GM19025 (cell line): Measurements from ENCODE around the gene ERCC4.

Experiments used
- ATAC-seq: cut with Tn5 transposase; IDR thresholded peaks from one replicate; pipeline ENCODE4 v1.9.1; 2021; ENCODE audit warnings: mild to moderate bottlenecking, low read depth, moderate library complexity; ENCODE audit not compliant: unreplicated experiment

ERCC4 gene

DNA sequence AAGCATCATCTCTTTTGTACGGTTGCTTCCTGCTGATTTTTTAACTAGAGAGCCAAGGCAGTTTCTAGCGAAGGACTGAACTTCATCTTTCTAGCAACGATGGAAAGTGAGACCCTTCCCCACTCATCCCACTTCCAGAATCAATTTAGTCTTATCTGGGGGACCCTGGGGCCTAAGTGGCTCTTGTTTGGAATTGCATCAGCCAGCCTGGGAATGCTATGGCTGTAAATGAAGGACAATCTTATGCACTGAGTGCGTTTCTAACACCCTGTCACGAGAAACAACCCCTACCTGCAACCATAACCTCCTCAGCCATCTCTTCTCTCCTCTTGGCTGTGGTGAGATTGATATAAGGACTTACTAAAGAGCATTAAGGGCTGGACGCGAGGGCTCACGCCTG is 64.8 kb downstream of the ERCC4 start:
- no peak for ATAC-seq

GRCh38 chr16:13988038-13988437 is 68.1 kb downstream of the ERCC4 start:
- ATAC-seq: no peak

DNA sequence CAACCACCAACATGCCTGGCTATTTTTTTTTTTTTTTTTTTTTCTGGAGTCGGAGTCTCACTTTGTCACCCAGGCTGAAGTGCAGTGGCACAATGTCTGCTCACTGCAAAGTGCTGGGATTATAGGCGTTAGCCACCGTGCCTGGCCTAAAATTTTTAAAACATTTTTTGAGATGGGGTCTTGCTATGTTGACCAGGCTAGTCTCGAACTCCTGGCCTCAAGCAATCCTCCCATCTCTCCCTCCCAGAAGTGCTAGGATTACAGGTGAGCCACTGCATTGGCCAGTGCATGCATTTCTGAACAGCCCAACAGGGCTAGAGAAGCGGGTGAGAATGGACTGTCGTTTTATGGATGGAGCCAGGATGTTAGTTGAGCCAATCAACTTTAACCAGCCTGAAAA is 72.4 kb downstream of the ERCC4 start:
- no peak for ATAC-seq

DNA sequence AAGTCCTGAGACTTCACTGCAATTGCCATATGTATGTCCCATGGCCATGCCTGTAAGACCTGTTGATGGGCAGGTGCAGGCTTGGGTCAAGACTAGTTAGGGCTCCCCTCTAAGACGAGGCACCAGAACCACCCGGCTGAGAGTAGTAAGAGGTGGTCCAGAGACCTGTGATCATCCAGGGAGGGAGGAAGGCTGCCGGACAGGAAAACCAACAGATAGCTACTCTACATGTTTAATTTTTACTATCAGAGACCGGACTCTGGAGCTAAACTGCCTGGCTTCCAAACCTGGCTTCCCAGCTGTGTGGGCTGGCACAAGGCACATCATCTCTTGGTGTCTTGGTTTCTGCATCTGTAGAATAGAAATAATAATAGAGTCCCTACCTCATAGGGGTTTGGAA is 73.0 kb downstream of the ERCC4 start:
- ATAC-seq: no peak

GRCh38 chr16:13994239-13995106 is 74.5 kb downstream of the ERCC4 start:
- ATAC-seq: no peak

DNA sequence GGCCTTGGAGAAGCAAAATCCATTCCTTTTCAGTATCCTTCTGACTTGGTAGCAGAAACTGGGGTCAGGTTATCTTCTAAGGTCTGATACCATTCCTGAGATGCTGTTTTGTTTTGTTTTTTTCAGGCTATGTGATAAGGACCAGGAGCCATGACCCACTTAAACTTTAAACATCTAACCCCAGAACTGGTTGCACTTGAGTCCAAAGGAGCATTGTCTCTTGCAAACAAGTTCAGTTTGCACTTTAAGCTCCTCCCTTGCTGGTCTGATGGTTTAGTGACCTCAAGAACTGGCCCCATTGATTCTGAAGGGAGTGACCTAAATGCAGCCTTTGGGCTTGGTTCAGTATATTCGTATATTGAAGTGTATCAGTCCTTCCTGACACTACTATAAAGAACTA is 75.2 kb downstream of the ERCC4 start:
- ATAC-seq: no peak

DNA sequence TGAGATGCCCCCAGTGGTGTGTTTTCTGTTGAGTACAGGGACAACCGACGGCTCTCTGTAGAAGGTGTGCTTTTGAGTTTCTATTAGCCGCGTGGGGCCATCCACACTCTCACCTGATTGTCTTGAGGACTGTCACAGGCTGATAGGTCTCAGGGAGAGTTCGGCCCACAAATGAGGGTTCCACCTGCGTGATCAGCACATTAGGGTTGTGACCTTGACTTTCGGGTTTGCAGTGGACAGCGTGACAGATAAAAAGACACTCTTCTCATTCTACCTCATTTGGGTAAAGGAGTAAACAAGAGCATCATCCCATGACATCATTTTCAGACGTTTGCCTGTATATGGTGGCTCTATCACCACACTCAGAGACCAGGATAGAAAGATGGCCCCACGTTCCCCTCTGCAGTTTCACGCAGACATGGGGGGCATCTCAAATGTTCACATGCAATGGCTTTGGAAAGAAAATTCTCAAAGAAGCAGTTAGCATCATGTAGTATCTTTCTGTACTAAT is 76.9 kb downstream of the ERCC4 start:
- ATAC-seq: no peak

DNA sequence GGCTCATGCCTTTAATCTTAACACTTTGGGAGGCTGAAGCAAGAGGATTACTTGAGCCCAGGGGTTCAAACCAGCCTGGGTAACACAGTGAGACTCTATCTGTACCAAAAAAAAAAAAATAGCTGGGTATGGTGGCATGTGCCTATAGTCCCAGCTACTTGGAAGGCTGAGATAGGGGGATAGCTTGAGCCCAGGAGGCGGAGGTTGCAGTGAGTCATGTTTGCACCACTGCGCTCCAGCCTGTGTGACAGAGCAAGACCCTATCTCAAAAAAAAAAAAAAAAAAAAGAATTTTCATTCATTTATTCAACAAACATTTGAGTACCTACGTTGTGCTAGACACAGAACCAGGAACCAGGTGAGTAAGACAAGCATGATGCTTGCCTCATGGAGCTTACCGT is 77.6 kb downstream of the ERCC4 start:
- ATAC-seq: no peak

- ATAC-seq: peak; percentile 74
Observed at GRCh38 chr16:13997933-13998332, 78.0 kb downstream of the ERCC4 start.

- no peak for ATAC-seq
Observed at GRCh38 chr16:13999071-13999894, 79.3 kb downstream of the ERCC4 start.

- ATAC-seq: no peak
Observed at GRCh38 chr16:13999895-14000425, 80.0 kb downstream of the ERCC4 start.

GRCh38 chr16:14001521-14001920 is 81.6 kb downstream of the ERCC4 start:
- ATAC-seq: no peak
